GM19468 (cell line): Measurements from ENCODE around the gene LIG1.
A peak's percentile ranks its signal among the peaks of the same experiment; 100 is the strongest.

Experiments used
- ATAC-seq: cut with Tn5 transposase; IDR thresholded peaks from one replicate; pipeline ENCODE4 v1.9.1; 2021; ENCODE audit warnings: mild to moderate bottlenecking, moderate library complexity, moderate number of reproducible peaks; ENCODE audit not compliant: unreplicated experiment; ENCODE audit errors: extremely low read depth

LIG1 gene

DNA sequence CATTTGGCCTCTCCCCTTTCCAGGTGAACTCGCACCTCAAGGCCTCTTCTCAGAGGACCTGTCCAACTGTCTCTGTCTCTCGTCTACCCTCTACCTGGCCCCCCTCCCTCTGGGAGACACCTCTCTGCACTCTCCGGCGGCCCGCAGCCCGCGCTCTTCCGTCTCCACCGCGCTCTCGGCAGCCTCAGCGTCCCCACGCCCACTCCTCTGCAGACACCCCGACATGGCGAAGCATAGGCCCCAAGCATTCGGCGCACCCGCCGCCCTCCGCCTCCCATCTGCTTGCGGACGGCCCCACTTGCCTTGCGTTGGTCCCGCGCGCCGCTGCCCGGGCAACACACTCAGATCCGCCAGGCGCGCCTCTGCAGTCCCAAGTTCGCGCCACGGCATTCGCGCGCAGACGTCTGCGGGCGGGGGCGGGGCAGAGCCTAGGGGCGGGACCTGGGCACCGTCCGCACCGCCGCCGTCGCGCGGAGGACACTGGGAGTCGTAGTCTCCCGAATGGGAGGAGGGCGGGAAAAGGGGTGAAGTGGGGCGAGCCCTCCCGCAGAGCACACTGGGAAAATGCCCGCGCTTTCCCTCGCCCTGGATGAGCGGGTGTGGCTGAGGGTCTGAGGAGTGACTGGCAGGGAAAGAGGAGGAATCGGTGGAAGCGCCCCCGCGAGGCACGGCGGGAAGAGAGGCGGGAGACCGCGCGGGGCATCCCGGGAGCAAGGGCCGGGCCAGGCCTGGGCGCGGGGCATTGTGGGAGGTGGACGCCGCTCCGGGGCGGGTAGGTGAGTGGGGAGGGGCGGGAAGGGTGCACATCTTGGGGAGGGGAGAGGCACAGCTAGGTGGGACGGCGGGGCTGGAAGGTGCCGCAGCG, at the start of gene LIG1, which contains the start of gene ZSWIM9:
Gene LIG1 (minus strand): TSS at position 406 of the 865 bp plus-strand sequence. CDS start 4,778 bp downstream, outside the sequence.
Gene ZSWIM9 (plus strand): TSS at position 742 of the 865 bp plus-strand sequence. CDS start 1,123 bp downstream, outside the sequence.
- peak; percentile 56 for ATAC-seq

DNA sequence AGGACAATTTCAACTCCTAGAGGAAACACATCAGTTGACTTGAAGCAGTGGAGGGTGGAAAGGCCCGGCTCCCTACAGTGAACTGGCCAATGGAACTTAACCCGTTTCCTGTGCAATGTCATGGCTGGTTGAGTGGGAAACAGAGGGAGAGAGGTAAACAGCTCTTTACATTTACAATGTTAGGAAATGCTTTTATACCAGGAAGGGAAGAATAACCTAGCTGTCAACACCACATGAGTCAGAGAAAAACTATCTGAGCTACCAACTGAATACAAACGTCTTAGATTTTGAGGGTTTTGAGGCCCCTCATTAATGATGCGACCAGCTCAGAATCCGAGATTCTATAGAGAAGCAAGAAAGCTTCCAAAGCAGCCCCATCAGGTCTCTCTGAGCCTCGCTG, 48.9 kb upstream of the LIG1 start:
- ATAC-seq: no peak

DNA sequence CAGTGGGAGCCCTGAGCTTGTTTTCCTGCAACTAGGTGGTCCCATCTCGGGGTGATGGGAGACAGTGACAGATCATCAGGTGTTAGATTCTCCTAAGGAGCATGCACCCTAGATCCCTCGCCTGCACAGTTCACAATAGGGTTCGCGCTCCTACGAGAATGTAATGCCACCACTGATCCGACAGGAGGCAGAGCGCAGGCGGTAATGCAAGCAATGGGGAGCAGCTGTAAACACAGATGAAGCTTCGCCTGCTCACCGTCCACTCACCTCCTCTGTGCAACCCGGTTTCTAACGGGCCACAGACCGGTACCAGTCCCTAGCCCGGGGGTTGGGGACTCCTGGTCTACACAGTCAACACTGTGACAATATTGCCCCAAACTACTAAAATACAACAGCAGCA, 46.8 kb upstream of the LIG1 start:
- ATAC-seq: no peak

DNA sequence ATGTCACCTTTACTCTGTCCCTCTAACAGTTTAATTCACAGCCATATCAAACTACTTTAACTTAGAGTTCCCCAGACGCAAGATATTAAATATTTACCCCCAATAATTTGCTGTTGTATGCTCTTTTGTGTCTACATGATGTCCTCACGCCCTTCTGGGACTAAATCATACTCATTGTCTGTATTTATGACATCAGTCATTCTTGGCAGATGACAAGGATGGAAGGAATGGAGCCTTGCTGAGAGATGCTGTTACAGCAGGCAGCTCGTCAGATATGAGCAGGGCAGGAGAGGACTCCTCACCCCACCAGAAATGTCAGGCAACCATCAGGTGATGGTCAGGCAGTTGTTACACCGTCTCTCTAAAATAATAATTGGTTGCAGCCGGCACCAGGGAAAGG, 43.8 kb upstream of the LIG1 start:
- no peak for ATAC-seq

DNA sequence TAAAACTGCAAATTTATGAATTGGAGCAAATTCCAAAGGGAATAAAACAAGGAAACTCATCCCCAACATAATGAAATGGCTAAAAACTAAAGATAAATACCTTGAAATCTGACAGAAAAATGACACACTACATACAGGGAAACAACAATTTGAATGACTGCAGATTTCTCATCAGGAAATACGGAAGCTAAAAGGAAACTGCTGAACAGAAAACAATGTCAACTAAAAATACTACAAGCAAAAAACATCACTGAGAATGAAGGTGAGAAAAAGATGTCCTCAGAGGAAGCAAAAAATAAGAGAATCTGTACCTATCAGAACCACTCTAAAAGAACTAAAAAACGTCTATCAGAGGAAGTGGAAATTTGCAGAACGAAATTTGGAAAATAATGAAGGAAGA, 39.9 kb upstream of the LIG1 start:
- no peak for ATAC-seq

DNA sequence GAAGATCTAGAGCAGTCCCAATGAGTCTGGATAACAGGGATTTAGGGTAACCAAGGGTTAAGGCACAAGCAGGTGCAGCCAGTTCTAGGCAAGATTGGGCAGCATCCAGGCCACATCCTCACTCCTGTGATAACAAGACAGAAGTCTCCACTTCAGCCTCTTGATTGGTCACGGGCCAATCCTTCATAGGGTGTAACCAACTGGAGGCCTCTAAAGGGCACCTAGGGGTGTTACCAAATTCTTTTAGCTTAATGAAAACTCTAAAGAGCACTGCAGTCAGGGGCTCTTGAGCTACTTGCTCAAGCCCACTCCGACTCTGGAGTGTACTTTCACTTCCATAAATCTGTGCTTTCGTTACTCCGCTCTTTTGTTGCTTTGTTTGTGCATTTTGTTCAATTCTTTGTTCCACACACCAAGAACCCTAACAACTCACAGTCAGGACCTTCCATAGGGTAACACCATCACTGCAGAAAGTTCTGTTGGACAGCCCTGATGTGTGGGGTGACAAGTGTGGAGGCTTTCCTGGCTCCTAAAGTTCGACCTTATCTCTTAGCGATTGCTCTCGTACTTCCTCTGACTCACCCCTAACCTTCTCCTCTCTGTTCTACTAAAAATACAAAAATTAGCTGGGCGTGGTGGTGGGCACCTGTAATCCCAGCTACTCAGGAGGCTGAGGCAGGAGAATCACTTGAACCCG, 36.4 kb upstream of the LIG1 start:
- no peak for ATAC-seq

DNA sequence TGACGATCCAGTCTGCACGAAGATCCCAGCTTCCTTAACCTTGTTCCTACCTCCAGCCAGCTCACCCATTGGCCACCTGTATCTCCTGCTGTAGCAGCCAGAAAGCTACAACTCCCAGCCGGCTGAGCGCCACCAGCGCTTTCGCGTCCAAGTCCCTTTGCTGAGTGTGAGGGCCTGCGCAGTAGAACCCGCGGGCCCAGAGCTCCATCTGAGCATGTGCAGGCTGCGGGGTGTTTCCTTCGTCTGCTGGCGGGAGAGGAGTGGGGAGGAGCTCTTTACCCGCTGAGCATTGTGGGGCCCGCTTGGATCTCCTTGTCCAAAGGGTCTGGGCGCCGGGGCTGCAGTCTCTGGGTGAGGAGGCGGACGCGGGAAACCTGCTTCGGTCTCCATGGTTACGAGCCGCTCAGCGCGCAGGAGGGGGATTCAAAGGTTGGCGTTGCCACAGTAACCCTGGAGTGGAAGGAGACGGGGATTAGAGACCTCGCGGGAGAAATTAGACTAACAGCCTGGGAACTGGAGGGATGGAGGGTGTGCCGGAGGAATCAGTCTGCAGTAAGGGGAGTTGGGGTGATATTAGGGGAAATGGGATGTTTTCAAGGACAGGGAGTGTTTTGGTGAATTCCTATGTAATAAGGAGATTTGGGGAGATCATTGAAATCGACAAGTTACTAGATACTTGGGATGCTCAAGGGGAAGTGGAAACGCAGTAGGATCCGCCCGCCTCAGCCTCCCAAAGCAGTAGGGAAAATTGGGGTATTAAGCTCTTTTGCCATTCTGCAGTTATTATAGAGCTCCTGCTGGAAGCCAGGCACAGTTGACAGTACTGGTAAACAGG, 33.9 kb upstream of the LIG1 start:
- peak; percentile 57 for ATAC-seq

DNA sequence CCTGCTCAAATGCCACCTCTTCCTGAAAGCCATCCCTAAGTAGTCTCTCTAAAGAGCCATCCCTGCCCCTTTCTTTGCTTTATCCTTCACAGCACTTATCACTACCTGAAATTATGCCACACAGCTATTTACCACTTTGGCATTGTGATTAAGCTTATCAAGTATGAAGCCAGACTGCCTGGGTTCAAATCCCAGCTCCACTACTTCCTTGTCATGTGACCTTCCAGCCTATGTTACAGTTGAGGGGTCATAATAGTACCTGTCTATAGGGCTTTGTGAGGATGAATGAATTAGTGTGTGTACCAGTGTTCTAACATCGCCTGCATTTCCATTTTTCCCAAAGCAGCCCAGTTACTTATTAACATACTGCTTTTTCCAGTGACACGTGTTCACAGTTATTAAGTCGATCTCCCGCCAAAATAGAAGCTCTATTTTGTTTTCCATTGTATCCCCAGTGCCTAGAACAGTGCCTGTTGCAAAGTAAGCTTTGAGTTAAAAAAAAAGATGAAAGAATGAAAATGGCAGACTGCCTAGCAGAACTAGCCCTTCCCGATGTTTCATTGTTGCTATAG, 33.2 kb upstream of the LIG1 start:
- no peak for ATAC-seq

DNA sequence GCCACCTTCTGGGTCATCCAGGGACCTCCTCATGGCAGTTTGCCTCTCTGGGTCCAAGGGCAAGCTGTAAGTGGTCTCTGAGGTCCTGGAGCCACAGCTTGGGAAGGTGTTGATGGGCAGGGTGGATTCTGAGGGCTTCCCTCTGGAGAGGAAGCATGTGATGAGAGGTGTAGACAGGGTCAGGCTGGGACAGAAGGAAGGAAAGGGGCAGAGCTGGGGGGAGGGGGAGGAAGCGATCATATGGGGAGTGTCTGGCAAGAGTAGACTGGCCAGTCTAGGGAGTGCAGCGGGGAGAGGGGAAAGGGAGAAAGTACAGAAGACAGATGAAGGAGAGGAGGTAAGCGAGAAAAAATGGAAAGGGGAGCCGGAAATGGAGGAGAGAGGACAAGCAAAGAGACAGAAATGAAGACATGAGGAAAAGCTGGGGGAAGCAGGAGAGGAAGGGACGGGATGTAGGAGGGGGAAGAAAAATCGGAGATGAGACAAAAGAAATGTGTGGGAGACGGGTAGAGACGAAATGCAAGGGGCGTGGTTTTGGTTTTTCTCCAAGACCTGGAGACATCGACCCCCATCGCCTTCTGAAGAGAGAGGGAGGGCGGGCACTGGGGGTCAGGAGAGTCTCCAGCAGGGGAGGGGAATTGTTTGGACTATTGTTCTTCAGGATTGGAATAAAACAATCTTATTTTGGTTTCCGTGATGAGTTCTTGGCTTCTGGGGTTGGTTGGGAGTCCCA, 27.0 kb upstream of the LIG1 start:
- ATAC-seq: no peak

DNA sequence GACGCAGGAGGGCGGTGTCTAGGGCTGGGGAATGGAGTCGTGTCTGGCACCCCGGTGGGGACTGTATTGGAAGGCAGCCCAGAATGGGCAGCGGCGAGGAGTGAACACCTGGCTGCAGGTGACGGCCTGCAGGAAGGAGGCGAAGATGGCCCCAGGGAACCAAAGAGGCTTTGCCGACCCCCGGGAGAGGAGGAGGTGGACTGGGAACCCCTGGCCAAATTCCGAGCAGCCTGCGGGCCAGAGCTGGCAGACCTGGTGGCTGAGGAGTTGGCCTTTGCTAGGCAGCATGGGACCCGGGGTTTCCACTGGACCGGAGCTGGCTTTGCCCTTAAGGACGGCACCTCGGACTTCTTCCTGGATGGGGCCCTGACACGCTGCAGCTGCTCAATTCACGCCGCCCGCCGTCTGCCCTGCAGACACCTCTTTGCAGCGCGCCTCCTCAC, 26.2 kb upstream of the LIG1 start:
- no peak for ATAC-seq

DNA sequence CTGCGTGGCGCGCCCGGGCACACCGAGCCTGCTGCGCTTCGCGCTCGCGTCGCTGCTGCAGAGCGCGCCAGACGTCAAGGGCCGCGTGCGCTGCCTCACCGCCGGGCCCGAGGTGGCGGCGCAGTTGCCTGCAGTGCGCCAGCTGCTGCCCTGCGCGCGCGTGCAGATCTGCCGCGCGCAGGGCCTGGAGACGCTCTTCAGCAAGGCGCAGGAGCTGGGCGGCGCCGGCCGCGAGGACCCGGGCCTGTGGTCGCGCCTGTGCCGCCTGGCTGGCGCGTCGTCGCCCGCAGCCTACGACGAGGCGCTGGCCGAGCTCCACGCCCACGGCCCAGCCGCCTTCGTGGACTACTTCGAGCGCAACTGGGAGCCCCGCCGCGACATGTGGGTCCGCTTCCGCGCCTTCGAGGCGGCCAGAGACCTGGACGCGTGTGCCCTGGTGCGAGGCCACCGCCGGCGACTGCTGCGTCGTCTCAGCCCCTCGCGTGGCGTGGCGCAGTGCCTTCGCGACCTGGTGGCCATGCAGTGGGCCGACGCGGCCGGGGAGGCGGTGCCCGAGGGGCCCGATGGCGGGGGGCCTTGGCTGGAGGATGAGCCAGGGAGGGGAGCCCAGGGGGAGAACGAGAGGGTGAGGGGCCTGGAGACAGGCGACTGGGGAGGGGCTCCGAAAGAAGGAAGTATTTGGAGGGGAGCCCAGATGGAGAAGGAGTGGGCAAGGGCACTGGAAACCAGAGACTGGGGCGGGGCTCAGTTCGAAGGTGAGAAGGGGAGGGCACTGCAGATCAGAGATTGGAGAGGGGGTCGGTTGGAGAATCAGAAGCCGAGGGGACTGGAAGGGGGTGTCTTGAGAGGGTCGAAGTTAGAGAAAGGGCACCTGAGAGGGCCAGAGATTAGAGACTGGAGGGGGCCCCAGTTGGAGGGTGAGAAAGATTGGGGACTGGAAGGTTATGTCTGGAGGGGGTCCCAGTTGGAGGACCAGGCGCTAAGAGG, 25.0 kb upstream of the LIG1 start:
- no peak for ATAC-seq

DNA sequence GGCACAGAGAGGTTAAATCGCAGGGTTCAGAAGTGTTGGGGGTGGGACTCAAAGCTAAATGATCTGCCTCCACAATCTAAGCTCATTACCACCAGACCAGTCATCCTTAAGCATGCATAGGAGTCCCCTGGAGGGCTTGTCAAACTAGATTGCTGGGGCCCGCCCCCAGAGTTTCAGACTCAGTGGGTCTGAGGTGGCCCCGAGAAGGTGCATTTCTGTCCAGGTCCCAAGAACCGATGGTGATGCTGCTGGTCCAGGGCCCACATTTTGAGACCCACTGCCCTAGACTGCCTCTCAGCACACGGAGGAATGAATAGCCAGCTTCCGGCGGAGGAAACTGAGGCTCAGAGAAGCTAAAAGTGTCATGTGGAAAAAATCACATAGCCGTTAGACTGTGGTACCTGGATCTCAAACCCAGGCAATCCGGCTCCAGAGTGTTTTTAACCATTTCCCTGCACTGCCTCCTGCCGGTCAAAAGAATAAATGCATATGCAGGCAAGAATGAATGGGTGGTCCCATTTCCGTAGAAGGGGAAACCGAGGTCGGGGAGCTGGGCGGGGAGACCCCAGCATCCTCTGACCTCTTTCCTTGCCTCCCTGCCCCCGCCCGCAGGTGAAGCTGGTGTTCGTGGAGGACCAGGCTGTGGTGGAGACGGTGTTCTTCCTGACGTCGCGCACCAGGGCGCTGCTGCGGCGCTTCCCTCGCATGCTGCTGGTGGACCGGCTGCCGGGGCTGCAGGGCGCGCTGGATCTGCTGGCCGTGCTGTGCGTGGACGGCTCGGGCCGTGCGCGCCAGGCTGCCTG, 24.1 kb upstream of the LIG1 start:
- ATAC-seq: no peak

DNA sequence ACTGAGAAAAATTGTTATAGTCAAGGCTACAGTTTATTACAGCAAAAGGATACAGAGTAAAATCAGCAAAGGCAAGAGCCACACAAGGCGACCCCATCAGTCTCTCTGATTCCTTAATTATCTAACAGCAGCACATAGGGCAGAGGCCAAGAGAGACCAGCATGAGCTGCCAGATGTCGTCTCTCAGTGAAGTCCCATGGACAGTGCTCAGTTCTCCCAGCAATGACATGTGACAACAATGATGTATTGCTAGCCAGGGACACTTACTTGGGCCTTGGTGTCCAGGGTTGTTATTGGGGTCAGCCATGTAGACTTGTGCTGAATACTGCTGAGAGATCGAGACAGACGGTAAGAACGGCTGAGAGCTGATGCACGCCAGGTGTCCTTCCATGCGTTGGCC, 22.6 kb upstream of the LIG1 start:
- no peak for ATAC-seq

DNA sequence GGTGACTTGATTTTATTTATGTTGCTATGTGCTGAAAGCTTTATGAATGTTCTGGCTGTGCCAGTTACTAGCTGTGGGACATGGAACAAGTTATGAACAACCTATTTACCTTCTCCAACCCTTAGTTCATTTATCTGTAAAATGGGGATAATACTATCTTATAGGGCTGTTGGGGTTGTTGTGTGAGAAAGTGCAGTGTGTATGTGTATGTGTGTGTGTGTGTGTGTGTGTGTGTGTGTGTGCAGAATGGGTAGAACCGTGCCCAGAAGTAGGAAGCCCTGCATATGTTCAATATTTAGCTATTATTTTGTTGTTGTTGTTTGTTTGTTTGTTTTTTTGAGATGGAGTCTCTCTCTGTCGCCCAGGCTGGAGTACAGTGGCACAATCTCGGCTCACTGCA, 20.7 kb upstream of the LIG1 start:
- no peak for ATAC-seq

DNA sequence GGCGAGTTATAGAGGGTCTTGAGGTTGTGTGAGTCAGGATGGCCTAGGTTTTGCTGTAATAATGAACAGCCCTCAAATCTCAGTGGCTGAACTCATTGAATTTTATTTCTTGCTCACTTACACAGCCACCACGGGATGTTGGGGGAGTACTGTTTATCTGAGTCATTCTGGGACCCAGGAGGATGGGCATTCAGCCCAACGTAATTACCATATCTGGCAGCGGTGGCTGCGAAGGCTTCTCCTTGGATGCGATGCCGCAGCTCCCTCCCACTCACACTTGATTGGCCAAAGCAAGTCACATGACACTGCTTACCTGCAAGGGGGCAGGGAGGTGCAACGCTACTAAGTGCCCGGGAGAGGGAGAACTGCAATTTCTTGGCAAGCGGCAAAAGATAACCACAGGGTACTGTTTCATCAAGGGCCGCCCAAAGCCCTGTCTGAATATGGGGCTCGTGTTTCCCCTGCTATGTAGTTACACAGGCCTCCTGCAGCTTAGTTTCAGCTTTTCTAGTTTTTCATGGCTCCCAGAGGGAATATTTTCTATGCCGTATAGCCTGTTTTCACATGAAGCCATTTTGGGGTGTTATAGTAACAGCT, 20.2 kb upstream of the LIG1 start:
- no peak for ATAC-seq

DNA sequence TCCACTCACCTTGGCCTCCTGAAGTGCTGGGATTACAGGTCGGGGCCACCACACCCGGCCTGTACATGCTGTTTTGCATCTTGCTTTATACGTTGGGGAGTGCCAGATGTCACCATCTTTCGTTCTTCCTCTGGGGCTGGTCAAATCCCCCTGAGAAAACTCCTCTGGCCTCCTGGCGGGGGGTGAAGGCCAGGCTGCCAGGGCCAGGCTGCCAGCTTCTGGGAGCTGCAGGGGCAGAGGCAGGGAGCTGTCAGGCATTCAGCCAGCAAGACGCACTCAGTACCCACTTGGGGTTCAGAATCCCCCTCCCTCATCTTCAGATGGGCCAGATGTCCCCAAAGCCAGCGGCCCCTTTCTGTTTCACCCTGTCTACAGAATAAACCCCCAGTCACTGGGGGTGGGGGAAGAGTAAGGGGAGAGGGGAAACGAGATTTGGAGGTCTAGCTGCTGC, 16.4 kb upstream of the LIG1 start:
- no peak for ATAC-seq

DNA sequence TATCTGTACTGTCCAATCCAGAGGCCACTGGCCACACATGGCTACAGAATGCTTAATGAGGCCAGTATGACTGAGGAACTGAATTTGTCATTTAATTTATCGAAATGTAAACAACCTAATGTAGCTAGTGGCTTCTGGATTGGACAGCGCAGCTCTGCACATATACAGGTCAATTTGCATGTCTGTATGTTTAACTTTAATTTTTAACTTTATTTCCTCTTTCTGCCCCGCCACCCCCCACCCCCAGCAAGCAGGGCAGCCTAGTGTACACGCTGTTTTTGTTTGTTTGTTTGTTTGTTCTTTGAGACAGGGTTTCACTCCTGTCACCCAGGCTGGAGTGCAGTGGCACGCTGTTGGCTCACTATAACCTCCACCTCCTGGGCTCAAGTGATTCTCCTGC, 15.9 kb upstream of the LIG1 start:
- no peak for ATAC-seq
